Neural cell (in vitro differentiated cells): ENCODE data around the gene WFS1. TPM values are rescaled to one million over a fixed set of nuclear protein-coding genes. Genes with fewer than 3 reads are reported as not detected.

Source experiments
- H2AFZ ChIP-seq: fragments of 200-600, 300-800 bp; sonication (generic), shearing (Covaris generic); 2 replicates; pipeline ENCODE4 v1.6.0; 2014; ENCODE audit warnings: low read depth, mild to moderate bottlenecking, antibody characterized with exemption, low read length, moderate library complexity
- H3F3A ChIP-seq: fragments of 200-600 bp; shearing (Covaris generic); 2 replicates; pipeline ENCODE4 v1.6.1; 2016; ENCODE audit warnings: mild to moderate bottlenecking, moderate library complexity, mixed read lengths, antibody characterized with exemption, low read length; ENCODE audit not compliant: insufficient read depth, poor library complexity, severe bottlenecking
- H3K27ac ChIP-seq: fragments of 200-600, 300-800 bp; sonication (generic), shearing (Covaris generic); 2 replicates; pipeline ENCODE4 v1.5.1; 2014; ENCODE audit warnings: mild to moderate bottlenecking, low read length, moderate library complexity
- H3K27me3 ChIP-seq: fragments of 300-800, 200-600 bp; sonication (generic), shearing (Covaris generic); 2 replicates; pipeline ENCODE4 v1.6.0; 2014; ENCODE audit warnings: mild to moderate bottlenecking, low read depth, low read length, moderate library complexity; ENCODE audit not compliant: insufficient read depth
- H3K36me3 ChIP-seq: fragments of 300-800, 200-600 bp; sonication (generic), shearing (Covaris generic); 2 replicates; pipeline ENCODE4 v1.5.1; 2014; ENCODE audit warnings: mild to moderate bottlenecking, antibody characterized with exemption, low read length, moderate library complexity; ENCODE audit not compliant: insufficient read depth
- H3K4me2 ChIP-seq: fragments of 300-800, 200-600 bp; sonication (generic), shearing (Covaris generic); 2 replicates; pipeline ENCODE4 v1.6.0; 2014; ENCODE audit warnings: mild to moderate bottlenecking, low read length
- H3K4me3 ChIP-seq: fragments of 300-800, 200-600 bp; sonication (generic), shearing (Covaris generic); 2 replicates; pipeline ENCODE4 v1.5.1; 2014; ENCODE audit warnings: mild to moderate bottlenecking, low read length, moderate library complexity
- H3K79me2 ChIP-seq: fragments of 200-600 bp; shearing (Covaris generic); replicated peaks from 2 replicates; pipeline ENCODE4 v1.6.0; 2014; ENCODE audit warnings: mild to moderate bottlenecking, low read length, moderate library complexity; ENCODE audit not compliant: insufficient read depth
- H3K9ac ChIP-seq: fragments of 300-800, 200-600 bp; sonication (generic), shearing (Covaris generic); 2 replicates; pipeline ENCODE4 v1.6.1; 2016; ENCODE audit warnings: mild to moderate bottlenecking, low read length, mixed read lengths
- H3K9me2 ChIP-seq: fragments of 200-600 bp; shearing (Covaris generic); 2 replicates; pipeline ENCODE4 v1.6.1; 2016; ENCODE audit warnings: mild to moderate bottlenecking, low read length, mixed read lengths; ENCODE audit not compliant: insufficient read depth
- H3K9me3 ChIP-seq: fragments of 200-600, 300-800 bp; sonication (generic), shearing (Covaris generic); 2 replicates; pipeline ENCODE4 v1.6.1; 2016; ENCODE audit warnings: mild to moderate bottlenecking, mixed run types, low read length, moderate library complexity, mixed read lengths
- H4K20me1 ChIP-seq: fragments of 200-600 bp; shearing (Covaris generic); 2 replicates; pipeline ENCODE4 v1.6.1; 2016; ENCODE audit warnings: mild to moderate bottlenecking, mixed run types; ENCODE audit not compliant: insufficient read depth
- CTCF ChIP-seq: fragments of 450-650 bp; IDR thresholded peaks from 2 replicates; pipeline ENCODE4 v1.5.1; 2014; ENCODE audit warnings: antibody characterized with exemption, mild to moderate bottlenecking, moderate library complexity; ENCODE audit not compliant: poor library complexity, severe bottlenecking
- EP300 ChIP-seq: fragments of 450-650 bp; conservative IDR thresholded peaks from 2 replicates; pipeline ENCODE4 v1.6.1; 2014; ENCODE audit warnings: antibody characterized with exemption, mild to moderate bottlenecking, moderate library complexity; ENCODE audit not compliant: poor library complexity, severe bottlenecking
- EZH2 ChIP-seq: fragments of 200-600, 300-800 bp; shearing (Covaris generic), sonication (generic); IDR thresholded peaks from 2 replicates; pipeline ENCODE4 v1.6.1; 2014; ENCODE audit warnings: antibody characterized with exemption, low read length, borderline replicate concordance, mild to moderate bottlenecking; ENCODE audit not compliant: insufficient read depth, poor library complexity, severe bottlenecking
- MXI1 ChIP-seq: fragments of 450-650 bp; conservative IDR thresholded peaks from 2 replicates; pipeline ENCODE4 v1.6.1; 2014; ENCODE audit warnings: antibody characterized with exemption, mild to moderate bottlenecking; ENCODE audit not compliant: poor library complexity, severe bottlenecking
- POLR2AphosphoS5 ChIP-seq: IDR thresholded peaks from 2 replicates; pipeline ENCODE4 v1.6.1; 2012
- RAD21 ChIP-seq: fragments of 450-650 bp; conservative IDR thresholded peaks from 2 replicates; pipeline ENCODE4 v1.6.1; 2014; ENCODE audit warnings: antibody characterized with exemption, mild to moderate bottlenecking, moderate library complexity
- REST ChIP-seq: IDR thresholded peaks from 2 replicates; pipeline ENCODE4 v1.6.1; 2012; ENCODE audit warnings: borderline replicate concordance
- SMC3 ChIP-seq: fragments of 450-650 bp; conservative IDR thresholded peaks from 2 replicates; pipeline ENCODE4 v1.6.1; 2014; ENCODE audit warnings: antibody characterized with exemption, mild to moderate bottlenecking, moderate library complexity; ENCODE audit not compliant: poor library complexity
- TAF1 ChIP-seq: IDR thresholded peaks from 2 replicates; pipeline ENCODE4 v1.6.1; 2012; ENCODE audit warnings: low read depth
- polyA plus RNA-seq: library from polyadenylated mRNA; depleted of rRNA; stranded (reverse); fragments of >200 nt; gene quantifications from 2 replicates; pipeline ENCODE4 v1.2.3, GENCODE V29; 2014

WFS1 gene
- polyA plus RNA-seq, 1 donor from 2014 or later, result 4.5 TPM

- TF ChIP-seq EP300, result no peak
Measured at GRCh38 chr4:6334203-6334887, 64.7 kb downstream of the WFS1 start (continued).

- Histone ChIP-seq H3K27ac (no peak overlapping the region), H3K4me2 (no peak overlapping the region), H3K9me3 (peaks cover 4% of the 10 kb centered on the region), H3K79me2 (no peaks in the 10 kb centered on the region), H3K9ac (no peak overlapping the region), H3K9me2 (no peaks in the 10 kb centered on the region), H3K4me3 (no peak overlapping the region), H2AFZ (no peak overlapping the region), H3K27me3 (no peaks in the 10 kb centered on the region), H4K20me1 (no peaks in the 10 kb centered on the region), H3F3A (no peaks in the 10 kb centered on the region), H3K36me3 (no peaks in the 10 kb centered on the region)
- TF ChIP-seq CTCF (no peak), RAD21 (no peak), EP300 (no peak), SMC3 (no peak), TAF1 (no peak), REST (no peak), POLR2AphosphoS5 (no peak), EZH2 (no peak), MXI1 (no peak)
Measured at GRCh38 chr4:6335040-6335590, 65.5 kb downstream of the WFS1 start.

- Histone ChIP-seq H3K79me2 (no peaks in the 10 kb centered on the region), H3K9me2 (no peaks in the 10 kb centered on the region), H4K20me1 (no peaks in the 10 kb centered on the region), H3K4me3 (no peak overlapping the region), H3F3A (no peaks in the 10 kb centered on the region), H2AFZ (no peak overlapping the region), H3K36me3 (no peaks in the 10 kb centered on the region), H3K27me3 (no peaks in the 10 kb centered on the region), H3K9ac (no peak overlapping the region), H3K4me2 (no peak overlapping the region), H3K27ac (no peak overlapping the region), H3K9me3 (peaks cover 4% of the 10 kb centered on the region)
- TF ChIP-seq EZH2 (no peak), RAD21 (no peak)
Measured at GRCh38 chr4:6336166-6336565, 66.5 kb downstream of the WFS1 start.
